Thymus (tissue), 11 donors: ENCODE measurements around the gene GPR146. TPM values are rescaled to one million over a fixed set of nuclear protein-coding genes. Genes with fewer than 3 reads are reported as not detected.

Experiments
- DNase-seq, 9 donors: peaks; one replicate each; pipeline ENCODE4 v3.0.0-alpha.2; 2013; ENCODE audit warnings: low spot score in 9 of 9, low read depth in 6 of 9, missing footprints in 1 of 9
- H3K27ac ChIP-seq, 2 donors: one replicate each; pipeline ENCODE4 v1.5.1; 2013; ENCODE audit warnings: control low read depth in 1 of 2, low read depth in 1 of 2, low read length in 1 of 2, mild to moderate bottlenecking in 1 of 2, moderate library complexity in 1 of 2
- H3K27me3 ChIP-seq, 2 donors: one replicate each; pipeline ENCODE4 v1.5.1; 2013; ENCODE audit warnings: low read length in 1 of 2; ENCODE audit not compliant: control insufficient read depth in 2 of 2, insufficient read depth in 1 of 2
- H3K36me3 ChIP-seq, 2 donors: one replicate each; pipeline ENCODE4 v1.5.1; 2013; ENCODE audit warnings: low read length in 1 of 2, mild to moderate bottlenecking in 1 of 2, moderate library complexity in 1 of 2; ENCODE audit not compliant: control insufficient read depth in 2 of 2, insufficient read depth in 2 of 2
- H3K4me1 ChIP-seq, 2 donors: one replicate each; pipeline ENCODE4 v1.5.1; 2013; ENCODE audit warnings: low read length in 2 of 2; ENCODE audit not compliant: control insufficient read depth in 2 of 2, insufficient read depth in 2 of 2
- H3K4me3 ChIP-seq, 2 donors: one replicate each; pipeline ENCODE4 v1.5.1; 2013; ENCODE audit warnings: low read length in 2 of 2, control low read depth in 1 of 2, mild to moderate bottlenecking in 1 of 2
- H3K9me3 ChIP-seq, 2 donors: one replicate each; pipeline ENCODE4 v1.5.1; 2013; ENCODE audit warnings: low read length in 1 of 2, mild to moderate bottlenecking in 1 of 2; ENCODE audit not compliant: control insufficient read depth in 2 of 2, insufficient read depth in 1 of 2
- WGBS: extraction: QIAGEN DNeasy Blood & Tissue Kit; methylation state at CpG from one replicate; pipeline ENCODE4 v1.1.7; 2013; 5-methylcytosine and 5-hydroxymethylcytosine counted together
- polyA plus RNA-seq: library from polyadenylated mRNA; stranded (reverse); fragments of 200-250 nt; gene quantifications from one replicate; pipeline ENCODE4 v1.2.3, GENCODE V29; 2013
- total RNA-seq: library from RNA; stranded (reverse); fragments of 120-200 nt; gene quantifications from one replicate; pipeline ENCODE4 v1.2.4, GENCODE V29; 2013
- donor health status: healthy.

Gene GPR146
- total and polyA plus RNA-seq, 2 donors, result 2.7 to 12.6 TPM

DNA sequence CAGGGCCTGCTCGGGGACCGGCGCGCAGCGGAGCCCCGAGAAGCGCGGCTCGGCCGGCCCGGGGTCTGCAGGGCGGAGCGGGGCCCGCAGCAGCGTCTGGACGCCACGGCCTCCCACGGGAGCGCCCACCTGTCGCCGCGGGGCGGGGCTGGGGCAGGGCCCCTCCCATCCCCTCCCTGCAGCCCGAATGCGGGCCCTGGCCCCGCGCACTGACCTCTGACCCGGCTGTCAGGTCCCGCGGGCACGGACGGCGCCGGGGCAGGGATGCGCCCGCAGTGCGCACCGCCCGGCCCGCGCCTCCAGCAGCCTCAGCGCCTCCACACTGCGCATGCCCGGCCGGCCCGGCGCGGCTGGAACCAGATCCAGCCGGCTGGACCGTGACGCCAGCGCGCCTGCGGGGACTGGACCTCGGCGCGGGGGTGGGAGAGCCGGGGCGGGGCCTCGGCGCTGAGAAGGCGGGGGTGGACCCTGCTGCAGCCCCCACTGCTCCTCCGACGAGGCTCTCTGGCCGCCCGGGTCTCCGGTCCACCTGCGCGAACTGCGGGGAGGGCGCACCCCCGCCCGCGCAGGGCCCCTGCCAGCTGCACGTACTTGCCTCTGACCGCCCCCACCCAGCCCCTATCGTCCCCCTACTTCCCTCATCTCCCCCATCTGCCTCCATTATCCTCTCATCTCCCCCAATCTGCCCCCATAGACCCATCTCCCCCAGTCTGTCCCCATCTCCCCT, 16.1 kb upstream of the GPR146 start:
- peaks cover 0 to 28% of the 10 kb centered on the region in 2 donors for H3K4me1 ChIP-seq
- H3K27ac ChIP-seq, result peak overlapping the region in 1 of 2 donors; percentile 66
- H3K27me3 ChIP-seq, result peaks cover 17 to 41% of the 10 kb centered on the region in 2 donors
- no peaks in the 10 kb centered on the region for H3K9me3 ChIP-seq
- H3K36me3 ChIP-seq, result no peaks in the 10 kb centered on the region
- peak in 5 of 9 donors; percentile 52 to 76 (median 59) for DNase-seq
- peak overlapping the region in 1 of 2 donors; percentile 48 for H3K4me3 ChIP-seq
- WGBS, result 1% methylated on average over 77 of the region's 77 CpGs

DNA sequence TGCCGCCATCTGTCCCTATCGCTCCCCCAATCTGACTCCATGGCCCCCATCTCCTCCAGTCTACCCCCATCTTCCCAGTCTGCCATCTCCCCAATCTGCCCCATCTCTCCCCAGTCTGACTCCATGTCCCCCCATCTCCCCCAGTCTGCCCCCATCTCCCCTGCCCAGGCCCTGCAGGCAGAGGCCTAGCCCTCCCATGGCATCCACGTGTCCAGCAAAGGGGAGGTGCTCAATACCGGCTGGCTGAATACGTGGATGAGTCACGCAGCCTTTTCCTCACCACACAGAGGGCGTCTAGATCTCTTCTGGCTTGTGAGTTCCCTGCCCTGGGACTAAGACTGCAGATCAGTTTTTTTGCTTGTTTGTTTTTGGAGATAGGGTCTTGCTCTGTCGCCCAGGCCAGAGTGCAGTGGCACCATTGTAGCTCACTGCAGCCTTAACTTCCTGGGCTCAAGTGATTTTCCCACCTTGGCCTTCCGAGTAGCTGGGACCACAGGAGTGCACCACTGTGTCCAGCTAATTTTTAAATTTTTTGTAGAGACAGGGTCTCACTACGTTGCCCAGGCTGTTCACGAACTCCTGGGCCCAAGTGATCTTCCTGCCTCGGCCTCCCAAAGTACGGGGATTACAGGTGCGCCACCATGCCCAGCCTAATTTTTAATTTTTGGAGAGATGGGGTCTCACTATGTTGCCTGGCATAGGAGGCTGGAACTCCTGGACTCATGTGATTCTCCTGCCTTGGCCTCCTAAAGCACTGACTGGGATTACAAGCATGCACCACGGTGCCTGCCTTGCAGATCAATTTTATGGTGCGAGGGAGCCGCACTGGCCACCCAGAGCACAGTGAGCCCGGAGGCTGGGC, 15.3 kb upstream of the GPR146 start:
- peak in 1 of 9 donors; percentile 37 for DNase-seq
- Histone ChIP-seq H3K4me1 (peaks cover 0 to 24% of the 10 kb centered on the region in 2 donors), H3K27ac (peak overlapping the region in 1 of 2 donors; percentile 66), H3K4me3 (peak overlapping the region in 1 of 2 donors; percentile 48), H3K36me3 (no peaks in the 10 kb centered on the region), H3K9me3 (no peaks in the 10 kb centered on the region), H3K27me3 (peaks cover 17 to 41% of the 10 kb centered on the region in 2 donors)
- 83% methylated on average over 18 of the region's 18 CpGs for WGBS

DNA sequence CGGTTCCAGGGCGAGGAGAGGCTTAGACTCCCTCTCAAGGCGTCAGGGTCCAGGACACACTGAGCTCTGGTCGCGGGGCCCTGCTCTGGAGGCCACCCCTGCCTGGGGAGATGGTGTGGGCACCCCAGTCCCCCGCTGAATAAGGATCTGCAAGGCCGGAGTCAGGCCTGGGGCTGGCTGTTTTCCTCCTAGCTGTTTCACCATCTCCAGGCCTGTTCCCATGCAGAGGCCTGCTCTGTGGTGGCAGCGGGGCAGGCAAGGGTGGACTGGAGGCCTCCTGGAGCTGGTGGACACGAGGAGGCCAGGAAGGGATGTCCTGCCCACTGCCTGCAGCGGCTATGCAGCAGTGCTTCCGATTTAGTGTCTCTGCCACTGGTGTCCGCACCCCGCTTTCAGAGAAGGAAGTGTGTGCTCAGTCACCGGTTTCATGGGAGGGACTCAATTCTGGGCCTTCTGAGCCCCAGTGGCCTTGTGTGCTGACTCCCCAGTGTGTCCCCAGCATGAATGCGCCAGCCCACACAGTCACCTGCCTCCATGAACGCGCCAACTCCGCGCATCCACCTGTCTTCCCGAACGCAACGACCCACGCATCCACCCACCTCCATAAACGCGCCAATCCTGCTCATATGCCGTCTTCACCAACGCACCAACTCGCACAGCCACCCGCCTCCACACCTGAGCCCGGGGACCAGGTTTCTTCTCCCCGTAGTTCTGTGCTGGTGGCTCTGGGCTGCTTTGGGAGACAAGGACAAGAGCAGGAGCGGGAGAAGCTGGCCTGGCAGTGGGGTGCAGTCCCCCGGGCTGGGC, 14.5 kb upstream of the GPR146 start:
- 97% methylated on average over 33 of the region's 33 CpGs for whole genome bisulfite sequencing
- H3K4me1 ChIP-seq, result peaks cover 0 to 17% of the 10 kb centered on the region in 2 donors
- H3K36me3 ChIP-seq, result no peaks in the 10 kb centered on the region
- H3K4me3 ChIP-seq, result no peak overlapping the region
- H3K27me3 ChIP-seq, result peaks cover 17 to 41% of the 10 kb centered on the region in 2 donors
- H3K27ac ChIP-seq, result no peak overlapping the region
- no peak for DNase-seq
- no peaks in the 10 kb centered on the region for H3K9me3 ChIP-seq

DNA sequence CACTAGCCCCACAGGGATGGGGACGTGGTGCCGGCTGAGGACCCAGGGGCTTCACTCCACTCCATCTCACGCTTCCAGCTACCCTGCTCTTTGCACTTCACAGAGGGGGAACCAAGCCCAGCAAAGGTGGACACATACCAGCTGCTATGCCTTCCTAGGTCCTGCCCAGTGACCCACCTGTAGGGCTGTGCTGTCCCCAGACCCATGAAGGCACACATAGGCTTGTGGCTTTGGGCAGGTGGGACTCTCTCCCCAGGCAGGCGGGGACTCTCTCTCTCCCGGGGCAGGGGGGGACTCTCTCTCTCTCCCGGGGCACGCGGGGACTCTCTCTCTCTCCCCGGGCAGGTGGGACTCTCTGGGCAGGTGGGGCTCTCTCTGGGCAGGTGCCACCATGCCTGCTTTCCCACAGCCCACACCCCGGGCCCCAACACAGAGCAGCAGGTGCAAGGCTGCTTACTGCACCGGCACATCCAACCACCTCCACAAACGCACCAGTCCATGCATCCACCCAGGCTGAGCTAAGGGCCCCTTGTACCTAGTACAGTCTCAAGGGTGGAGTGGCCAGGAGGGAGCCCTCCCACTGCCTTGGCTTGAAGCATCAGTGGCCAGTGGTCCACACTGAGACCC, 13.8 kb upstream of the GPR146 start:
- WGBS, result 87% methylated on average over 12 of the region's 12 CpGs
- Histone ChIP-seq H3K4me3 (no peak overlapping the region), H3K27ac (no peak overlapping the region), H3K4me1 (peaks cover 0 to 14% of the 10 kb centered on the region in 2 donors), H3K9me3 (peaks cover 0 to 3% of the 10 kb centered on the region in 2 donors), H3K27me3 (peaks cover 17 to 39% of the 10 kb centered on the region in 2 donors), H3K36me3 (no peaks in the 10 kb centered on the region)
- no peak for DNase-seq

DNA sequence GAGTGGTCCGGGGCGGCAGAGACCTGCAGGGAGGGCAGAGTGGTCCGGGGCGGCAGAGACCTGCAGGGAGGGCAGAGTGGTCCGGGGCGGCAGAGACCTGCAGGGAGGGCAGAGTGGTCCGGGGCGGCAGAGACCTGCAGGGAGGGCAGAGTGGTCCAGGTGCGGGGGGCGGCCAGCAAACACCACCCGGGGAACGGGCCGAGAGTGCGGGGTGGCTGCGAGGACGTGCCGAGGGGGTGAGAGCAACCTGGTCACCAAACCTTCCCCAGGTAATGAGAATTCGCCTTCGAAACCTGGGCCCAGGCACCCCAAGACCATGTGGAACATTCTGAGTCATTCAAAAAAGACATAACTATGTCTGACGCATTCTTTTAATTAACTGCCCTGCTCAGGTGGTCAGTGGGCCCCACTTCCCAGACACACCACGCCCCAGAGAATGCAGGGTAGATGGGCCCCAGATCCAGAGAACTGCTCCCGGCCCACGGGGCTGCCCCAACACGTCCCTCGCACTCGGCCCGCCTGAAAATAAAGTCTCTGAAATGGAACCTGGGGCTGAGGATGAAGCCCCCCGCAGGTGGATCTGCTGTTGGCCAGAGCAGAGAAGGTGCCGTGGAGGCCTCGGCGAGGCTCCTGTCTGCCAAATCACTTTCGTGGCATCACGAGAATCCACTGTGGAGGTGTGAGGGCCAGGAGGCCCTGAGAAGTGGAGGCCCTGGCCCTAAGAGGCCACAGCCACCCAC, 12.5 kb upstream of the GPR146 start:
- DNase-seq, result no peak
- Histone ChIP-seq H3K27ac (no peak overlapping the region), H3K27me3 (peaks cover 17 to 30% of the 10 kb centered on the region in 2 donors), H3K4me3 (no peak overlapping the region), H3K36me3 (no peaks in the 10 kb centered on the region), H3K4me1 (peaks cover 0 to 8% of the 10 kb centered on the region in 2 donors), H3K9me3 (peaks cover 0 to 7% of the 10 kb centered on the region in 2 donors)
- WGBS, result 97% methylated on average over 28 of the region's 33 CpGs

DNA sequence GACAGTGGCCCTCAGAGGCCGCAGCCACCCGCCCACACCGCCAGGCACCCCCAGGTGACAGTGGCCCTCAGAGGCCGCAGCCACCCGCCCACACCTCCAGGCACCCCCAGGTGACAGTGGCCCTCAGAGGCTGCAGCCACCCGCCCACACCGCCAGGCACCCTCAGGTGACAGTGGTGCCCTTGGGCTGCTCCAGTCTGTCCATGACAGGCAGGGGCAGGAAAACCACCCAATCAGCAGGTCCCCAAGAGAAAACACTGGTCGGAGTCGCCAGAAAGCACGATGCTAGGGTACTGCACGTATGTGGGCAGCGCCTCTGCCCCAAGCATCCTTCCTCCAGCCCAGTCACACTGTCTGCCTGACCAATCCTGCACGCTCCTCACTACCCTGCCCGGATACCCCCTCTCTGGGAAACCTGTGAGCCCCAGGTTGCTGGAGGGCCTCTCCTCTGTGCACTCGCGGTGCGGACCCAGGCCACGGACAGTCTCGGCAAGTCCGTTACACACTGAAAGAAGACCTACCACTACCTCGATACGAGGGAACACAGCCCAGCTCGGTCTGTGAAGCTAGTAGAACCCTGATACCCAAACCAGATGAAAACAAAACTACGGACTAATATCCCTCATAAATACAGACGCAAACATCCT, 11.7 kb upstream of the GPR146 start:
- Histone ChIP-seq H3K4me1 (peaks cover 0 to 8% of the 10 kb centered on the region in 2 donors), H3K9me3 (peaks cover 0 to 7% of the 10 kb centered on the region in 2 donors), H3K4me3 (no peak overlapping the region), H3K36me3 (no peaks in the 10 kb centered on the region), H3K27me3 (peaks cover 14 to 22% of the 10 kb centered on the region in 2 donors), H3K27ac (no peak overlapping the region)
- DNase-seq, result no peak
- whole genome bisulfite sequencing, result 94% methylated on average over 25 of the region's 25 CpGs

DNA sequence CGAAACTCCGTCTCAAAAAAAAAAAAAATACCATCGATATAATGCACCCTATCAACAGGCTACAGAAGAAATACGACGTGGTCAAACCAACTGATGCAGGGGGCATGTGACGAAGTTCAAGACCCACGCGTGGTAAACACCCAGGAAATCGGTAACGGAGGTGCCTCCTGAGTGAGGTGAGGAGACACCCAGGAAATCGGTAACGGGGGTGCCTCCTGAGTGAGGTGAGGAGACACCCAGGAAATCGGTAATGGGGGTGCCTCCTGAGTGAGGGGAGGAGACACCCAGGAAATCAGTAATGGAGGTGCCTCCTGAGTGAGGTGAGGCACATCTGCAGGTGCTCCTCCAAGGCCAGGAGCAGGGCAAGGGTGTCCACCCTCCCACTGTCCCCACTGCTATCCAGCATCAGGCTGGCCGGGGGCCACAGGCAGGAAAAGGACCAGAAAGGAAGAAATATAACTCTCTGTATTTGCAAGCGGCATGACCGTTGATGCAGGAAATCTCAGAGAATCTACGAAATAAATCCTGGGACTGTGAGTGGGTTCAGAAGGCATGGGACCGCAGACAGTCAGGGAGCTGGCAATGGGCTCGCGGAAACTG, 10.7 kb upstream of the GPR146 start:
- no peak for DNase-seq
- Histone ChIP-seq H3K9me3 (peaks cover 0 to 7% of the 10 kb centered on the region in 2 donors), H3K4me3 (no peak overlapping the region), H3K4me1 (peaks cover 0 to 7% of the 10 kb centered on the region in 2 donors), H3K27me3 (peaks cover 4 to 15% of the 10 kb centered on the region in 2 donors), H3K27ac (no peak overlapping the region), H3K36me3 (no peaks in the 10 kb centered on the region)
- WGBS, result 73% methylated on average over 20 of the region's 20 CpGs
